NOMO-1 treated with DMSO at 0.1 percent for 48 hours (cell line): Measurements from ENCODE around the gene RBM20.

Experiments
- DNase-seq: peaks from one replicate; lab custom pipeline; 2025; ENCODE audit not compliant: unreplicated experiment; lab: John Stamatoyannopoulos, UW

Gene RBM20

DNA sequence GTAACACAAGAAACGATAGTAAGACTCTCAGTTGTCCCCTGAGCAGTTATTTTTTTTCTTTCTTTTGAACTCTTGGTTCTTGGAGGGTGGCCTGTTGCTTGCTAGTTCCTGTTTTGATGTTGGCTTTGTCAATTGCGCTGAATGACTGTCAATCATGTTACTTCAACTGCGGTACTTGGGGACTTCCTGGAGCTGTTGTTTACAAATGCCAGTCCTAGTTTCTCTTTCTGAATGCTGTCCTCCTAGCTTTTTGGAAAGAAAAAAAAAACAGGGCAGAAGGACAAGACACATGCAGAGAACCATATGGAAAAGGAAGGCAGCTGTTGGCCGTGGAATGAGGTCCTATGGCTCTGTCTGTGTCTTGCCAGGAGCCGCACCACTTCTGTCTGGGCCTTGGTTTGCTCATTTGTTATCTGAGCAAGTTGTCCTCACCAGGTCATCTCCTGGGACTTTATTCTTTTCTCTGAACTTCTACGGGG, 220.6 kb downstream of the RBM20 start:
- DNase-seq, result peak; percentile 94

DNA sequence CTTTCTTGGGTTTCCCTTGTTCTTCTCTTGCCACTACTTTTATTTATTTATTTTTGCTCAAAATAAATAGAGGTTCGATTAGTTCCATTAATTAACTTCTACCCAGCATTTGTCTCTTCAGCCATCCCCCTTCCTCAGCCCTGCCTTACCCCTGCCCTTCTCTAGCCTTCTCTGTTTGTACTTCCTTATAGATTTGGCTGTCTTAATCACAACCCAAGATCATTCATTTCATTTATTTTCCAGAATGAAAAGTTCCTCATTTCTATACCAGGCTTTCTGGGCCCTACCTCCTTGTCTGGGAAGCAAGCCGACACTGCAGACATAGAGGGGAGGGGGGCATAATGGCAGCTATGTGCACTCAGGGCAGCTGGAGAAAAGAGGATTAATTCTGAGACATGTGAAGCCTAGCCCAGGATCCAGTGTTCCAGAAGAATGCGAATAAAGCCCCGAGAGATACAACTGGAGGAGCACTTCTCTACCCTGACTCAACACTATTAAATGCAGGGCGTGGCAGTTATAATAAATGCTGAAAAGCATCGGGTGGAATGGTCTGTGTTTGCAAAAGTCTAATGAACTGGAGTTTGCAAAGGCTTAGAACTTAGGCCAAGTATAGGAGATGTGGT, 221.2 kb downstream of the RBM20 start:
- DNase-seq, result peak; percentile 65

DNA sequence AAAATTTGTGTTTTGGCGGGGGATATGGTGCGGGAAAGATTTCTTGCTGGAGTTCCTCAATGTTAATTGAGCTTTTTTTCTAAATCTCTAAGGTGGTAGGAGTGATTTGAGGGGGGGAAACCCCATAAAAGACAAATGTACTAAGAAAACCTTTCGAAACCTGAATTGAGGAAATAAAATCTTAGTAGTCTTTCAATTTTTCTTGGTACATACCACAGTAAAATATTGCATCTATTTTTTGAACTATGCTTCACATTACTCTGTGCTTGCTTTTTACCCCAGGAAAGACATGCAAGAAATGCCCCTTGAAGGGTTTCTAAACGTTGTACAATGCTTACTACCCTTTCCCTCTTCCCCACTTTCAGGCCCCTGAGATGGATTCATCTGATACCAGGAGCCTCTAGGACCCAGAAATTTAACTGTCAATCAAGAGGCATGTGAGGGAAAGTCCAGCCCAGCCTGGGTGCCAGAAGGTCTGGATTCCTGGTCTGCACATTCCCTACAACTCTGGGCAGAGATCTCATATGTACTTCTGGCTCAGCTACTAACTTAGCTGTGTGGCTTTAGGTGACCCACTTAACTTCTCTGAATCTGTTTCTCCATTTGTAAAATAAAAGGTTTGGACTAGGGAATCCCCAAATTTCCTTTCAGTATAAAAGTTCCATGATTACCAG, 221.8 kb downstream of the RBM20 start:
- DNase-seq, result peak; percentile 65

DNA sequence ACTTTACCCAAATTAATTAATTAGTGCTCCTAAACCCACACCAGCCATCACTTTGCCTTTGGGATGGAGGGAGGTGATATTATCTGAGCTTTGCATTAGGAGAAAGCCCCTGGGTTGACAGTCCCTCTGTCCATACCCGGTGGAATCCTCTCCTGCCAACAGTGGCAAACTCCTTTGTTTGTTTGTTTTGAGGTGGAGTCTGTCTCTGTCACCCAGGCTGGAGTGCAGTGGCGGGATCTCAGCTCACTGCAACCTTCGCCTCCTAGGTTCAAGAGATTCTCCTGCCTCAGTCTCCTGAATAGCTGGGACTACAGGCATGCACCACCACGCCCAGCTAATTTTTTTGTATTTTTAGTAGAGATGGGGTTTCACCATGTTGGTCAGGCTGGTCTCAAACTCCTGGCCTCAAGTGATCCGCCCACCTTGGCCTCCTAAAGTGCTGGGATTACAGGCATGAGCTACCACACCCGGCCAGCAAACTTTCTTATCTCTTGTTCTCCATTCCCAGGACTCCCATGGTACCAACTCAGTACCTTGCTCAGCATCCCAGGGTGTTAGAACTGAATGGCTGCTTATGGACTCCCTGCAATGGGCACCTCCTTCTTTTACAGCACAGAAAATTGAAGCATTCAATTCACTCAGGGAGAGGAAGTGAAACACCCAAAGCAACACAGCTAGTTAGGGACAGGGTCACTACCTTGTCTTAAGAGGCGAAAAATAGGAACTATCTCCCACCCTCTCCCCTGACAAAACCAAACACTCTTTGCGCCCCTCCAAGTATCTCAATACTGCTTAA, 223.1 kb downstream of the RBM20 start:
- peak; percentile 86 for DNase-seq

DNA sequence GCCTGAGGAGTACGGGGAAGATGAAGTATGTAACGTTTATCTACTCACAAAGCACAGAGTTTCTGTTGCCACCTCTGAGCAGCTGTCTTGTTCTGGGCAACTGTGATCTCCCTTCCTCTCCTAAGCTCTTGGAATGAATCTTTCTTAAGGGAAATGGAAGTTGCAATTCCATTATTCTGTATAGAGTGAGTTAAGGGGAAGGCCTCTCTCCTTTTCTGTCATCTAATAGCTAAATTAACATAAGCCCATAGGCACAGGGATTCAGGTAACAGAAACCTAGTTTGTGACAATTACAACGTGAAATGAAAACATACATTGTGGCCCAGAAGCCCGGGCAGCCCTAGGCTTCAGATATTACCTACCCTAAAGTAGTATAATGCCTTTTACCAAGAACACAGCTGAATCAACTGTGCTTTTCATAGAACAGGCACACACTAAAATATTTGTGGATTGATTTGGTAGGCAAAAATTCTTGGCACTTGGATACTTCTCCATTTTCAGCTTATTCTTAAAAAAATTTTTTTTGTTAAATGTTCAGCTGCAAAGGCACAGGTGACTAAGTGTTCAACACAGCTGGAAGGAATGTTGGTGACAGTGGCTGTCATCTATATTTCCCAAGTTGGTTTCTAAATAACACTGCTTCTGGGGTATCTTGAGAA, 223.8 kb downstream of the RBM20 start:
- DNase-seq, result no peak

DNA sequence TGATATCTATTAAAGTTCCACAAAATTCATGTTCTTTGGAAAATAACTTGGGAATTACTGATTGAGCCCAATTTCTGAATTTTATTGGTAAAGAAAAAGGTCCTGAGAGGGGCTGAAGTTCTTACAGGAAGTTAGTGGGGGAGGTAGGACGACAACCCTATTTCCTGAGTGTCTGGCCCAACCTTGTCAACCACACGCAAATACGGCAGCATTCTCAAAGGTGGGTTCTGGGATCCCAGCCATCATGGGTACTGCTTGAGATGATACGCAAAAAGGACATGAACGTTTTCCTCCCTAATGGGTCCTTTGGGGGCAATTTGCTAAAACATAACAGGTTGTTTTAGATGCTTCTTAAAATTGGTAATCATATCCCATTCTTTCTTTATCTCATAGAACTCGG, 224.8 kb downstream of the RBM20 start:
- DNase-seq, result no peak

DNA sequence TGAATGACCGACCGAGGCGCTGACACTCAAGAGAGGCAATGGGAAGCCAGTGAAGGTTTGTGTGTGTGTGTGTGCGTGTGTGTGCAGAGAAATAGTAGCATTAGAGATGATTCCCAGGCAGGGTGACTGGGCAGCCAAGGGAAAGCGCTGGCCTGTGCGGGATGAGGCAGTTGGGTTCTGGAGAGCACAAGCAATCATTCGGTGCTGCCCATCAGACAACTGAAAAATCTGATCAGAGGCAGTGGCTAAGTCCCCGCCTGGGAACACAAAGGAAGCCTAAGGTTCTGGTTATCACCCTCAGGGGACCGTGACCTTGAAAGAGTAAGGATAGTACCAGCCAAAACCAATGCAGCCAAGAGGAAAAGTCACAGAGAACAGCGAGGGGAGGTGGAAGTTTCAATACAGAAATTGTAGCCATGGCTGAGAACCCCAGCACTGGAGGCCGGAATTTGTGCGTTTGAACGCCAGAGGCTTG, 226.7 kb downstream of the RBM20 start:
- DNase-seq, result no peak

DNA sequence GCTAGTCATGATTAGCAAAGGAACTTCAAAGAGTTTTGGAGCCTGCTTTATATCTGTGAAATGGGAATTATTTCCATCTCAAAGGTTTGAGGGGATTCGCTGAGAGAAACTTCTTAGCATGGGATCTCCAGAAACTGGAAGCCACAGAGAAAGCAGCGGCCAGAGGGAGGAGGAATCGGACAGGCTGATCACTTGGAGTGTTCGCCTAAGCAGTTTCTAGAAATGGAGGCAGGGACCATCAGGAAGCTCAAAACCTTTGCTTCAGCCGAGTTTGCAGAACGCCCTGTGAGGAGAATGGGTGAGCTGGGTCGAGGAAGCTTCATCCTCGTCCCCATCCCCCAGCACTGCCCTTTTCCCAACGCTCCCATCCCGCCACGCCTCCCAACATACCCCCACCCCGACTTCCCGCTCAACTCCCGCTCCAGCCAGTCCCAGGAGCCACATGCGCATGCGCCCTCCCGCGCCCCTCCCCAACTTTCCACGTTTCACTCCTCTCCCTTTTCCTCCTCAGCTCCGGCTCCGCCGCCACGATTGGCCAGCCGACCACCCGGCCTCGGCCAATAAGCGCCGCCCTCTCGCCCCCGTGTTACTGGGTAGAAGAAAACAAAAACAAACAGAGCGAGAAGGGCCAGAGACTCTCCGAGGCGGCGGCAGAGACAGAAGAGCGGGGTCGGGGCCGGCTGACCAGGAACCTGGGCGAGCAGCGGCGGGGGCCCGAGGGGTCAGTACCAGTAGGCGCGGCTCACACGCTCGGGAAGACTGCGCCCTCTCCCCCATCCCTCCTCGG, 227.4 kb downstream of the RBM20 start, which contains the start of gene PDCD4:
PDCD4 (plus strand) TSS at position 631 of the 787 bp plus-strand sequence. CDS start 4,100 bp downstream, outside the sequence.
- DNase-seq, result peak; percentile 87

DNA sequence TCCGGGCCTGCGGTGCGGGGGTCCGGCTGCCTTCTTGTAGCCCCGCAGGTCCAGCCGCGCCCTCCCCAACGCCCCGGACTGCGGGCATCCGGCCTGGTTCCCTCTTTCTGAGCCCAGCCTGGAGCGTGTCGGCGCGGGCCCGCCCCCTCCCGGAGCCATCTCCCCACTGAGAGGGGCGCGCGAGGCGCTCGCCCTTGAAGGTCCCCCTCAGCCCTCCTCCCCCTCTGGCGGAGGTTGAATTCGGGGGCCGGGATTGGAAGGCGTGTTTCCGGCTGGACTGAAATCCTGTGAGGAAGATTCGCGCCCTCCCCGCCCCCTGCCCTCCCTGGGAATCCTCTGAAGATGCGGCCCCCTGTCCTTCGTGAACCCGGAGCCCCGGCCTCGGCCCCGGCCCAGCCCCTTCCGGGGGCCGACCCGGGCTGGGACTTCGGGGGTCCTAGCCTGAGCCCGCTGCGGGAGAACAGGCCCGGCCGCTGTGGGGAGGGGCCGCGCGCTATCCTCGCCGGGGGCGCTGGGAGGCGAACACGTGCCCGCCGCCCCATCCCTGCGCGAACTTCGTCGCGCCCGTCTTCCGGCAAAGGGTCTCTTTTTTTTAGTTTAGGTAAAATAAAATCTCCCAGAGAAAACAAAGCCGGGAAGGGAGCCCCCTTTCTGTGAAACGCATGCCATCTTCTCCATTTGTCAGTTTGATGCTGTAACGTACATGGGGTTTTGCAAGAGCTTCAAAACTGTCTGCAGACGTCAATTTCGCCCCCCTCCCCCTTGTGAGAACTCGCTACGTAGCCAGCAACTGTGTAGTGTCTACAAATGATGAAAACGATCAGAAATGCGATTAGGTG, 228.2 kb downstream of the RBM20 start:
- DNase-seq, result peak; percentile 88

DNA sequence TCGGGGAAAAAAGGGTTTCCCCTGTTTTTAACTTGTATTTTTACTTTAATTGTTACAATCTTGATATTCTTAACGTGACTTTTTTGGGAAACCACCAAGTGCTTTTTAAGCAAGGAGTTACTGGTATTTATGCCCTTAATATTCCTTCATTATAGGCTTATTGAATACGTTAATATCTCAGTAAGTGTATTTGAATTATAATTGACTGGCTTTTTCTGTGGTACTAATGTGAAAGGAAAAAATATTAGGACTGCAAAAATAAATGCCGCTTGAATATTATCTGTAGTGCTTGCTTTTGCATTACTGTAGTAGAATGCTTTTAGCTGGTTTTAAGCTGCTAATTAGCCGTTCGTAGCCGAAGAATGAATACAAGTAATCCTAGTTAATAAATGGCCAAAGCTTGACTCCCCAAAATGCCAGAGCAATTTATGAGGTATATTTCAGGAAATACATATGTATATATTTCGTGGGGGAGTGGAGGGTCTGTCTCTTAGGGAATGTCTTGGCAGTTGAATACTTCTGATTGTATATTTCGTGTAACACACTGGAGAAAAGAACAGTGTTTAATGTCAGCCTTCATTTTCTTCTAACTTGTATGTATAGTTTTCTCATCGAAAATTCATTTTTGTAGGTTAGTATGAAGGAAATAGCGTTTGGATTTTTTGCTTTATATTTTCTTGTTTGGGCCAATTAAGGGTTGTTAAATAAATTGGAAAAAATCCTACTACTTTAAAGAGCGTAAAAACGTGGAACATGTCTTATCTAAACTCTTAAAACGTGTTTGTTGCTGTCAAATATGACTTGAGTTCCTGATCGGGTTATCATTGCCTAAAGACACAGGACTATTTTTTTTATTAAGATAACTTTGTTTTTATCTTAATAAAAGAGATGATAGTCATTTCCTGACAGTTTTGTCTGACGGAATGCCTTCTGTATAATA, 229.1 kb downstream of the RBM20 start:
- no peak for DNase-seq

DNA sequence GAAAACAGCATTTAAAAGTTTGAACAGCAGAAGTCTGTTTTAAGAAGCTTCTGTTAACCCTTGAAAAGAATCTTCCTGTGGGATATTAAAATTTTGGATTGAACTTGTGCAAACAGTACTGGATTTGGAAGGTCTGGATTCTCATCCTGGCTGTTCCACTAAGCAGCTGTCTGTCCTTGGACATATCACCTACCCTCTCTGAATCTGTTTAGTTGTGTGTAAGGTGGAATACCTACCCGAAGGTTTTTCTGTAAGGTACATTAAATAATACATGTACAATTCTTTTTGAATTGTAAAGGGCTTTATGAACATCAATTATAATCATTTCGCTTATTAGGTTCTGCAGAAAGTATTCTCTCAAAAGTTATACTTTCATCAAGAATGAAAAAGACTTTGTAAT, 229.8 kb downstream of the RBM20 start:
- no peak for DNase-seq

DNA sequence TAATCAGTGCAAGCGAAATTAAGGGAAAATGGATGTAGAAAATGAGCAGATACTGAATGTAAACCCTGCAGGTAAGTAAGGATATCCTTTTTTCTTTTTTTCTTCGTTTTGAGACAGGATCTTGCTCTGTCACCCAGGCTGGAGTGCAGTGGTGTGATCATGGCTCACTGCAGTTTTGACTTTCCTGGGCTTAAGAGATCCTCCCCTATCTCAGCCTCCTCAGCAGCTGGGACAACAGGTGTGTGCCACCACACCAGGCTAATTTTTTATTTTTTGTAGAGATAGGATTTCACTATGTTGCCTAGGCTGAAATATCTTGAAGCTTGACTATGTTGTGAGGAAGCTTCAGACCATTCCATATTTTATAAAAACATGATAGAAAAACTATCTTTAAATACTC, 231.9 kb downstream of the RBM20 start:
- DNase-seq, result no peak

DNA sequence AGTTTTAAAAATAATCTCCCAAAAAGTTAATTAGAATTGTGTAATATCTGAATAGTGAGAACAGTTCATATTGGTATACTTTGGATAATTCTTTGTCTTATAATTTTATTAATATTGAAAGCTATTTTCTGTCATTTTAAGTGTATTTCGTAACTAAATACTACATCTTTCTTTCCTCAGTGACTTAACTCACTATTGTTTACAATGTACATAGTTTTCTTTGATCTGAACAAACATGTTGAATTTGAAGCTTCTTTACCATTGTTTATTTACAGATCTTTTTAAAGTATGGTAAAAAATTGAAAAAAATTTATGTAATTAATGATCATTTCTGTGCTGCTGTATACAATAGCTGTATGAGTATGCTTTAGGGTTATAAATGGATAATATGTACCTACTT, 232.7 kb downstream of the RBM20 start:
- DNase-seq, result no peak

DNA sequence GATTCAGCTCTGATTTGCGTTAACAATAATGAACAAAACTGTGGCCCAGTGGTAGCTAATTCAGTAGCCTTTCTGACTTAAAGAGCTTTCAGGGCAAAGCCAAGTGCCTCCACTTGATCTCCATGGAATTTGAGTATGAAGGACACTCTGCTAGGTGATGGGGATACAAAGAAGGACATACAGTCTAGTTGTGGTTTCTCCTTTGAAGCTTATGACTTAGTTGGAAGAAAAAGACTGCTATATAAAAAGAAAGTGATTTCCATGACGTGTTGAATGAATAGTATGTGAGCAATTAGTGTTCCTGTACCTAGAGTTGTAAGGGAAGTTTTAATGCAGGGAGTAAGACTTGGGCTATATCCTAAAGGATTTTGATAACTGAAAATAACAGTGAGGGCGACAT, 235.9 kb downstream of the RBM20 start:
- no peak for DNase-seq

DNA sequence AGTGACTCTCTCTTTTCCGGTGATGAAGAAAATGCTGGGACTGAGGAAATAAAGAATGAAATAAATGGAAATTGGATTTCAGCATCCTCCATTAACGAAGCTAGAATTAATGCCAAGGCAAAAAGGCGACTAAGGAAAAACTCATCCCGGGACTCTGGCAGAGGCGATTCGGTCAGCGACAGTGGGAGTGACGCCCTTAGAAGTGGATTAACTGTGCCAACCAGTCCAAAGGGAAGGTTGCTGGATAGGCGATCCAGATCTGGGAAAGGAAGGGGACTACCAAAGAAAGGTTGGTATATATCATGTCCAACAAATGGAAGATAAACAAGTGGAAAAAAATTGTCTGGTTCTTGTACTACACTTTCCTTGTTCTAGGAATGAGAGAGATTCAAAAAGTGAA, 237.1 kb downstream of the RBM20 start:
- no peak for DNase-seq

DNA sequence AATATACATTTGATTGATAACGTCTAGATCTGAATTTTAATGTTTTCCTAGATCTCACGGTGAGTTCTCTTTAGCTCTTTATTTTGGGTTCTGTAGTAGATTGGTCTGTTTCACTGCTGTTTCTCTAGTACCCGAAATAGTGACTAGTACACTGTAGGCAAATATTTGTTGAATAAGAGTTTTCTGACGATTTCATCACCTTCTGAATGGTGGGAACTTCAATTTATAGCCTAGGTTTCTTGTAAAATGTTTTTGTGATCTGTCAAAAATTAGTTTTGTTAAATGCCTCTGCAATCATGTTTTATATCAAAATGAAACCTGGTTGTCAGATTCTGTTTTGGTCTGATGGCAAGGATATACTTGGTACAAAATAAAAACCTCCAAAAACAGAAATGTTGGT, 237.8 kb downstream of the RBM20 start:
- DNase-seq, result no peak

DNA sequence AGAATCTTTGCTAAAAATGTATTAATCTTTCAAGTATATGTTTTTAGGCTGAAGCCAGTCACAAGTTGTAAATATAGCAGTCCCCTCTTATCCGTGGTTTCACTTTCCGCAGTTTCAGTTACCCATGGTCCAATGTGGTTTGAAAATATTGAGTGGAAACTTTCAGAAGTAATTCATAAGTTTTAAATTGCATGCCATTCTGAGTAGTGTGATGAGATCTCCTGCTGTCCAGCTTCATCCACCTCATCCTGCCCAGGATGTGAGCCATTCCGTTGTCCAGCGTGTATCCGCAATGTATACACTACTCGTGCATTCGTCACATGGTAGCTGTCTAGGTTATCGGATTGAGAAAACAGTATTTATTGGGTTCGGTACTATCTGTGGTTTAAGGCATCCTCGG, 239.8 kb downstream of the RBM20 start:
- DNase-seq, result no peak

DNA sequence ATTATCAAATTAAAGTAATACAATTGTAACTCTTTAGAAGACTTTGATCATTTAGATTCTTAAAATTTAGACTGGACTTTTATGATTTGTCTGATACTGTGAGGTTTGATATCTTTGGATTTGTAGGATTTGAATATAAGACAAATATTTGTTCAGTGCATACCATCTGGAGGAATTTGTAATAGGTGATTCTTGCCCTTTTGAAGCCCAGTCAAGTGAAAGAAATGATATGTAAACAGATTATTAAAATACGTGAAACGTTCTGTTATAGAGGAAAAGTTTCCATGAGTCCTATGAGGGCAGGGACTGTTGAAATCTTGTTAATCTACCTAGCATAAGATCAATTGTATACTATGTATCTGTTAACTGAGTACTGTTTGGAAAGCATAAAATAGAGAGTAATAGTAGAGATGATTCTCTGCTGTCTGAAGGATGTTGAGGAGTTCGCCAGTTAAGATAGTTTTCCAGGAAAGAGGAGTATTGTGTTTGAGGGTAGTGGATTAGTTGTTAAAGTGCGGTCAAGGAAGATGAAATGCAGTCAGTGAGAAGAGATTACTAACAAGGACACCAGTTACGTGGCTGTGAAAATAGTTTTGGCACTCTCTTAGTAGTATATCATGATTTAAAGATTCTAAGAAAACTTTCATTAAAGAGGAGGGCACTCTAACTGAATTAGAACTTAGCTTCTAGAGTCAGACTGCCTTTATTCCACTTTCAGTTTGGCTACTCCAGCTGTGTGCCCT, 242.0 kb downstream of the RBM20 start:
- DNase-seq, result no peak
